Stomach (tissue), 9 donors: ENCODE results near the gene MCC. TPM values are rescaled to one million over a fixed set of nuclear protein-coding genes. Genes with fewer than 3 reads are reported as not detected.

Experiments
- DNase-seq, 2 donors: peaks; one replicate each; pipeline versions ENCODE4 v3.0.0 to v3.0.0-alpha.2; 2013 to 2019
- H3K27ac ChIP-seq, 5 donors: fragments of 200-600 bp in 4 of 5; sonication (generic) in 4 of 5; one replicate each; pipeline ENCODE4 v1.5.1; 2013 to 2019; ENCODE audit warnings: mild to moderate bottlenecking in 1 of 5, moderate library complexity in 1 of 5
- H3K27me3 ChIP-seq, 3 donors: fragments of 200-600 bp; sonication (generic); one replicate each; pipeline ENCODE4 v1.5.1; 2017 to 2019; ENCODE audit warnings: mixed run types in 1 of 3
- H3K36me3 ChIP-seq, 4 donors: fragments of 200-600 bp; sonication (generic); 1 replicate in 3 of 4; 2 replicates in 1 of 4; pipeline ENCODE4 v1.5.1; 2016 to 2019
- H3K4me1 ChIP-seq, 4 donors: fragments of 200-600 bp; sonication (generic); one replicate each; pipeline ENCODE4 v1.5.1; 2016 to 2019
- H3K4me3 ChIP-seq, 4 donors: fragments of 200-600 bp; sonication (generic) in 3 of 4; one replicate each; pipeline ENCODE4 v1.5.1; 2016 to 2019; ENCODE audit warnings: mild to moderate bottlenecking in 1 of 4
- H3K9me3 ChIP-seq, 4 donors: fragments of 200-600 bp; sonication (generic); one replicate each; pipeline ENCODE4 v1.5.1; 2016 to 2019
- CTCF ChIP-seq, 7 experiments: fragments of 450-650 bp in 4 of 7; fragments of 200-600 bp in 3 of 7; sonication (generic) in 3 of 7; IDR thresholded peaks; one replicate each; pipeline ENCODE4 v1.5.1; 2016 to 2019; ENCODE audit warnings: antibody characterized with exemption in 7 of 7, control low read depth in 2 of 7, mild to moderate bottlenecking in 1 of 7
- EP300 ChIP-seq: sonication (generic); formaldehyde crosslinking; IDR thresholded peaks from one replicate; pipeline ENCODE4 v1.6.1; 2017; ENCODE audit warnings: antibody characterized with exemption
- POLR2A ChIP-seq, 4 donors: fragments of 450-650 bp; IDR thresholded peaks; one replicate each; pipeline ENCODE4 v1.6.1; 2016; ENCODE audit warnings: antibody characterized with exemption in 4 of 4, control low read depth in 2 of 4, mild to moderate bottlenecking in 1 of 4, moderate library complexity in 1 of 4
- POLR2AphosphoS5 ChIP-seq, 3 donors: sonication (generic); formaldehyde crosslinking; IDR thresholded peaks; one replicate each; pipeline ENCODE4 v1.6.1; 2016; ENCODE audit warnings: antibody characterized with exemption in 3 of 3
- WGBS, 5 donors: extraction: QIAGEN DNeasy Blood & Tissue Kit in 3 of 5; methylation state at CpG; one replicate each; pipeline versions ENCODE4 v1.1.5 to v1.1.7; 2013 to 2018; 5-methylcytosine and 5-hydroxymethylcytosine counted together
- intact Hi-C: fragments of 100-400 bp; cut with DNase I; formaldehyde crosslinking; loops from one replicate; pipeline ENCODE4 v1.15.1; 2023; ENCODE audit warnings: low total_unique reads
- polyA plus RNA-seq, 3 donors: library from polyadenylated mRNA; stranded (reverse); fragments of 200-250 nt; gene quantifications; one replicate each; pipeline ENCODE4 v1.2.3, GENCODE V29; 2013
- total RNA-seq, 5 donors: library from RNA; depleted of rRNA; stranded (reverse); fragments of >200 nt; gene quantifications; one replicate each; pipeline versions ENCODE4 v1.1.0 to v1.2.3, GENCODE V29; 2014 to 2016
- donor health status: healthy with polysubstance abuse.
- donor health status: Bipolar disorder and iron deficiency.
- donor health status: healthy.

MCC gene
- total and polyA plus RNA-seq, 8 donors = 3.8 to 35.1 (median 8.9) TPM

GRCh38 chr5:113027015-113027414 lies 461.2 kb downstream of the MCC start:
- Histone ChIP-seq H3K4me1 (peaks cover 0 to 22% (median 10%) of the 10 kb centered on the region in 4 donors), H3K27me3 (no peaks in the 10 kb centered on the region), H3K4me3 (no peak overlapping the region), H3K27ac (no peak overlapping the region), H3K9me3 (no peaks in the 10 kb centered on the region), H3K36me3 (peaks cover 15 to 38% (median 36%) of the 10 kb centered on the region in 4 donors)
- intact Hi-C loops = no loop called here
- 81 to 93% (median 86%) methylated on average over 8 of the region's 8 CpGs for WGBS, 5 donors
- no peak for TF ChIP-seq EP300
- no peak for TF ChIP-seq POLR2A (IDR thresholded peaks at IDR 0.05)
- no peak for TF ChIP-seq POLR2AphosphoS5 (IDR thresholded peaks at IDR 0.05)
- no peak for TF ChIP-seq CTCF (IDR thresholded peaks at IDR 0.05)
- DNase-seq = no peak

GRCh38 chr5:113026211-113026610 lies 462.0 kb downstream of the MCC start:
- Histone ChIP-seq H3K27ac (no peak overlapping the region), H3K4me1 (peaks cover 0 to 30% (median 10%) of the 10 kb centered on the region in 4 donors), H3K27me3 (no peaks in the 10 kb centered on the region), H3K36me3 (peaks cover 15 to 38% (median 36%) of the 10 kb centered on the region in 4 donors), H3K4me3 (no peak overlapping the region), H3K9me3 (no peaks in the 10 kb centered on the region)
- TF ChIP-seq POLR2A (IDR thresholded peaks at IDR 0.05) = no peak
- no peak for DNase-seq
- 92 to 99% (median 95%) methylated on average over 4 of the region's 4 CpGs for WGBS, 5 donors
- intact Hi-C loops = no loop called here

- WGBS, 5 donors = 90 to 96% (median 94%) methylated on average over 4 of the region's 4 CpGs
- no peaks in the 10 kb centered on the region for H3K27me3 ChIP-seq
- H3K27ac ChIP-seq = no peak overlapping the region
- peaks cover 15 to 42% (median 36%) of the 10 kb centered on the region in 4 donors for H3K36me3 ChIP-seq
- no peak overlapping the region for H3K4me3 ChIP-seq
- H3K9me3 ChIP-seq = no peaks in the 10 kb centered on the region
- DNase-seq = no peak
- H3K4me1 ChIP-seq = peaks cover 0 to 35% (median 10%) of the 10 kb centered on the region in 4 donors
- no peak for TF ChIP-seq CTCF (IDR thresholded peaks at IDR 0.05)
- TF ChIP-seq POLR2A (IDR thresholded peaks at IDR 0.05) = no peak
- intact Hi-C loops = no loop called here
Measured at GRCh38 chr5:113025596-113025995, 462.7 kb downstream of the MCC start.

- intact Hi-C loops = no loop called here
Measured at GRCh38 chr5:113024076-113024697, 464.1 kb downstream of the MCC start.

More at GRCh38 chr5:113024076-113024697, 464.1 kb downstream of the MCC start:
- H3K27ac ChIP-seq = peak overlapping the region; percentile 0 to 63 (median 45)
- DNase-seq = no peak
- H3K36me3 ChIP-seq = peaks cover 15 to 49% (median 37%) of the 10 kb centered on the region in 4 donors
- H3K9me3 ChIP-seq = no peaks in the 10 kb centered on the region
- TF ChIP-seq EP300 (no peak), POLR2A (IDR thresholded peaks at IDR 0.05) (no peak), CTCF (IDR thresholded peaks at IDR 0.05) (no peak), POLR2AphosphoS5 (IDR thresholded peaks at IDR 0.05) (no peak)
- H3K4me1 ChIP-seq = peaks cover 0 to 35% (median 10%) of the 10 kb centered on the region in 4 donors
- no peaks in the 10 kb centered on the region for H3K27me3 ChIP-seq
- H3K4me3 ChIP-seq = no peak overlapping the region
- 75 to 86% (median 79%) methylated on average over 6 of the region's 6 CpGs for WGBS, 5 donors
